ENCODE measurements around the gene APLP1.
"Not testable (repeated sequence)": the region's sequence is repeated elsewhere in the genome, so short reads cannot be mapped to it uniquely, and the experiment has no call there.

The APLP1 gene

GRCh38 chr19:35852029-35852780 lies 16.2 kb upstream of the APLP1 start, which contains the start of gene NPHS1:
Gene NPHS1, minus strand, starts transcription at chr19:35852504. Its CDS starts 667 bp downstream, at chr19:35851837.
- no peak for DNase-seq (ENCODE audit: low read depth in 2 of 2)

DNA sequence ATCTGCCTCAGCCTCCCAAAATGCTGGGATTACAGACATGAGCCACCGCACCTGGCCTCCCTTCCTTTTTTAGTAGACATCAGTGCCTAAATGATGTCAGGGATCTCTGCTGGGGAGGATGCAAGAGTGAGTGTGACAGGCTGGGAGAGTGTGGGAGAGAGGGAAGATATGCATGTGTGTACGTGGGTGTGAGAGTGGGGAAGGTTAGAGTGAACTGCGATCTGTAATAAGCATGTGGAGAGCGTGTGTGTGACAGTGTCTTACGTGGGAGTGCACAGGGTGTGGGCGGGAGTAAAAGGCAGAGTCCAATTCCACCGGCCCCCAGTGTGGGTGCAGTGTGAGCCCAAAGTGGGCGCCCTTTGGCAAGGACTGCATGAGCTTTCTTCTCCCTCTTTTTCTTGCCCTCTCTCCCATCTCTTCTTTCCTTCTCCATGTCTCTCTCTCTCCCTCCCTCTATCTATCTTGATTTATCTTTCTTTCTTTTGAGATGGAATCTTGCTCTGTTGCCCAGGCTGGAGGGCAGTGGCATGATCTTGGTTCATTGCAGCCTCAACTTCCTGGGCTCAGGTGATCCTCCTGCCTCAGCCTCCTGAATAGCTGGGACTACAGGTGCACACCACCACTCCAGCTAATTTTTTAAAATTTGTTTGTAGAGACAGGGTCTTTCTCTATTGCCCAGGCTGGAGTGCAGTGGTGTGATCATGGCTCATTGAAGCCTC lies 15.2 kb upstream of the APLP1 start:
- DNase-seq (ENCODE audit: low read depth in 2 of 2) = no peak

DNA sequence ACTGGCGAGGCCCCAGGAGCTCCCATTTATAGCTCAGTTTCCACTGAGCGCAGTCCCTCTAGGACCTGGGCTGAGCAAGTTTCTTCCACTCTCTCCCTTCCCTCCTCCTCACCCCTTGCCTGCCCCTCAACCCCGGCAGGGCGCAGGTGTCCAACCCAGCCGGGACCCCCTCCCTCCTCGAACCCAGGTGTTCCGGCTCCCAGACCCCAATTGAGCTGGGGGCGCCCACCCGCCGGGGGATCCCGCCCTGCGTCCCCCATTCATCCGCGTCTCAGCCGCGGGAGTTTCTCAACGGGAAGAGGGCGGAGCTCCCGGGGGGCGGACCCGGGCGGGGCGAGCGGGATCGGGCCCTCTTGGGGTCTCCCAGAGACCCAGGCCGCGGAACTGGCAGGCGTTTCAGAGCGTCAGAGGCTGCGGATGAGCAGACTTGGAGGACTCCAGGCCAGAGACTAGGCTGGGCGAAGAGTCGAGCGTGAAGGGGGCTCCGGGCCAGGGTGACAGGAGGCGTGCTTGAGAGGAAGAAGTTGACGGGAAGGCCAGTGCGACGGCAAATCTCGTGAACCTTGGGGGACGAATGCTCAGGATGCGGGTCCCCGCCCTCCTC lies 11.7 kb upstream of the APLP1 start, which contains the start of gene KIRREL2:
TSS of gene KIRREL2 (plus strand) at position 366 of the 604 bp plus-strand sequence. CDS start at position 575, 209 bp downstream.
- DNase-seq (ENCODE audit: low read depth in 2 of 2) = no peak

DNA sequence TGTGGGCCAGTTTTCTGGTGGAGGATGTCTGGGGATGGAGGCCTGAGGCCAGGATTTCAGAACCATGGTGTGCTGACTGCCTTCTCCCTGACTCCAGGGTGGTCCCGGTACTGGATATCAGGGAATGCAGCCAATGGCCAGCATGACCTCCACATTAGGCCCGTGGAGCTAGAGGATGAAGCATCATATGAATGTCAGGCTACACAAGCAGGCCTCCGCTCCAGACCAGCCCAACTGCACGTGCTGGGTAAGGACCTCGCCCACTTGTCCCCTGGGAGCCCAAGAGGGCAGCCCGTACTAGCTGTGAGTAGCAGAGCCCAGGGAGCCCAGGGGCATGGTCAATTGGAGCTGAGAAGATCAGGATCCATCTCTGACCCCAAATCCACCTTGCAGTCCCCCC lies 10.1 kb upstream of the APLP1 start:
- DNase-seq (ENCODE audit: low read depth in 2 of 2) = no peak

DNA sequence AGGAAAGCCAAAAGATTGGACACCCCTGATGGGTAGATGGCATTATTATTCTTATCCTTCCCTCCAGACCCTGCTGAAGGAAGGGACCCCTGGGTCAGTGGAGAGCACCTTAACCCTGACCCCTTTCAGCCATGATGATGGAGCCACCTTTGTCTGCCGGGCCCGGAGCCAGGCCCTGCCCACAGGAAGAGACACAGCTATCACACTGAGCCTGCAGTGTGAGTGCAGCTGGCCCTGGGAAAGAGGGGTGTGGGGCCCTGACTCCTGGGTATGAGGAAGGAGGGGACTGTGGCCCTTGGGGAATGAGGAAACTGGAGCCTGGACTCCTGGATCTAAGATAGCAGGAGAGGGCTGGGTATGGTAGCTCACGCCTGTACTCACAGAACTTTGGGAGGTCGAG lies 9.0 kb upstream of the APLP1 start:
- DNase-seq (ENCODE audit: low read depth in 2 of 2) = no peak

DNA sequence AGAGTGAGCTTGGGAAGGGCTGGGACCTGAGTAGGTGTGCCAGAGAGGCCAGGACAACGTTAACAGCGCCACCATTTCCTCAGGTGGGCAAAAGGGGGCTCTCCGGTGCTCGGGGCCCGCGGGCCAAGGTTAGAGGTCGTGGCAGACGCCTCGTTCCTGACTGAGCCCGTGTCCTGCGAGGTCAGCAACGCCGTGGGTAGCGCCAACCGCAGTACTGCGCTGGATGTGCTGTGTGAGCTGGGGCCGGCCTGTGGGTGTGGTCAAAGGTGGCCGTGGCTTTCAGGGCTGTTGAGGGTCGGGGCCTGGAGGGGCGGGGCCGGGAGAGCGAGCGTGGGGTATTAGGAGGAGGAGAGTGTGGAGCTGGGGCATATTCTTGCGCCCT lies 7.9 kb upstream of the APLP1 start:
- DNase-seq (ENCODE audit: low read depth in 2 of 2) = no peak

GRCh38 chr19:35860818-35861639 lies 7.3 kb upstream of the APLP1 start:
- no peak for DNase-seq (ENCODE audit: low read depth in 2 of 2)

- no peak for DNase-seq (ENCODE audit: low read depth in 2 of 2)
Observed at GRCh38 chr19:35861640-35862160, 6.7 kb upstream of the APLP1 start.

- no peak for DNase-seq (ENCODE audit: low read depth in 2 of 2)
Observed at GRCh38 chr19:35862528-35862927, 5.8 kb upstream of the APLP1 start.

GRCh38 chr19:35863018-35863417 lies 5.4 kb upstream of the APLP1 start:
- no peak for DNase-seq (ENCODE audit: low read depth in 2 of 2)

DNA sequence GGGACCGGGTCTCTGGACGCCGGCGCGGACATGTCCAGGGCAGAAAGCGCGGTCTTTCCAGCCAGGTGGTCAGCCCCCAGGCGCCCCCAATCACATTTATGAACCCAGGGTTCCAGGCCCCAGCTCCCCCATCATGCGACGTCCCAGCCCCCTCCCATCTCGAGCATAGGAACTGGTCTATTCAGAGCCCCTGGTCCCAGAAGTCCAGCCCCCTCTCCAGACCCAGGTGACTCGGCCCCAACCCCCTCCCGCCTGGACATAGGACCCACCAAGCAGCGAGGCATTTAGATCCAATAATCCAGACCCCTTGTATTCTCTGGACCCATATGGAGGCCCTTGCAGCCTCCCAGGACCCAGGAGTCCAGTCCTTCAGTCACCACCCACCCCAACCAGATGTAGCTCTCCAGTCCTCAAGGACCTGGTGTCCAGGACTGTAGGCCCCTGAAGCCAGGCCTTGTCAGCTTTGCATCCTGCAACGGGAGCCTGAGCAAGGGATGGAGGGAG lies 501 bp downstream of the APLP1 start:
- no peak for DNase-seq (ENCODE audit: low read depth in 2 of 2)

- peak; percentile 41 to 58 for DNase-seq (ENCODE audit: low read depth in 2 of 2)
Observed at GRCh38 chr19:35869327-35870123, 1.2 kb downstream of the APLP1 start.

GRCh38 chr19:35870124-35870736 lies 1.9 kb downstream of the APLP1 start:
- not testable (repeated sequence) for DNase-seq (ENCODE audit: low read depth in 2 of 2)

- DNase-seq (ENCODE audit: low read depth in 2 of 2) = no peak
Observed at GRCh38 chr19:35870798-35871197, 2.4 kb downstream of the APLP1 start.

DNA sequence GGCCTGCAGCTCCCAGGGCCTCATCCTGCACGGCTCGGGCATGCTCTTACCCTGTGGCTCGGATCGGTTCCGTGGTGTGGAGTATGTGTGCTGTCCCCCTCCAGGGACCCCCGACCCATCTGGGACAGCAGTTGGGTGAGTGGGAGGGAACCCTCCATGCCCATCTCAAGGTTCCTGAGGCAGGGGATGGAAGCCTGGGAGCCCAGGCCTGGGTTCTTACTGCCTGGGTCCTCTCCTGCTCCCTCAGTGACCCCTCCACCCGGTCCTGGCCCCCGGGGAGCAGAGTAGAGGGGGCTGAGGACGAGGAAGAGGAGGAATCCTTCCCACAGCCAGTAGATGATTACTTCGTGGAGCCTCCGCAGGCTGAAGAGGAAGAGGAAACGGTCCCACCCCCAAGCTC lies 3.2 kb downstream of the APLP1 start:
- no peak for DNase-seq (ENCODE audit: low read depth in 2 of 2)

DNA sequence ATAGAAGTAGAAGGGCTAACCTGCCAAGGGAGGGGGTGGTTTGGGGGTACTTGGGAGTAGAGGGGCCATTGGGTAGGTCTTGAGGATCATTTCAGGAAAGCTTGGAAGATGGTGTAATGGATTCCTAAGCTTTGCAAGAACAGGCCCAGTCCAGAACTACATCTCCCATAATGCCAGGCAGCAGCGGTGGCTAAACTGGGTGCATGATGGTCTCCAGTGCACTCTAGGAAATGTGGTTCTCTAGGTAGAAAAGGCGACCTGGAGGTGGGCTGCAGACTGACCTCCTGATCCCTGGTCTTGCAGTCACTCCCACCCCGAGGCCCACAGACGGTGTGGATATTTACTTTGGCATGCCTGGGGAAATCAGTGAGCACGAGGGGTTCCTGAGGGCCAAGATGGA lies 3.8 kb downstream of the APLP1 start:
- DNase-seq (ENCODE audit: low read depth in 2 of 2) = no peak

DNA sequence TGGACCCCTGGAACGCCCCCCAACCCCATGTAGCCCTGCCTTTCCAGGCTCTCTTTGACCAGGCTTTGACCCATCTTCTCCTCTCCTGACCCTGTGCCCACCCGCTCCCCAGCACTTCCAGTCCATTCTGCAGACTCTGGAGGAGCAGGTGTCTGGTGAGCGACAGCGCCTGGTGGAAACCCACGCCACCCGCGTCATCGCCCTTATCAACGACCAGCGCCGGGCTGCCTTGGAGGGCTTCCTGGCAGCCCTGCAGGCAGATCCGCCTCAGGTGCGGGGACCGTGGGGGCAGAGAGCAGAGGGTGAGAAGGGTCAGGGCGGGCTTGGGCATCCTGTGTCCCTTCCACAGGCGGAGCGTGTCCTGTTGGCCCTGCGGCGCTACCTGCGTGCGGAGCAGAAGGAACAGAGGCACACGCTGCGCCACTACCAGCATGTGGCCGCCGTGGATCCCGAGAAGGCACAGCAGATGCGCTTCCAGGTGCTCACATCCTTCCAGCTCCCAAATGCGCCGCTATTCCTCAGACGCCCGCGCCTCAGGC lies 6.1 kb downstream of the APLP1 start:
- no peak for DNase-seq (ENCODE audit: low read depth in 2 of 2)

DNA sequence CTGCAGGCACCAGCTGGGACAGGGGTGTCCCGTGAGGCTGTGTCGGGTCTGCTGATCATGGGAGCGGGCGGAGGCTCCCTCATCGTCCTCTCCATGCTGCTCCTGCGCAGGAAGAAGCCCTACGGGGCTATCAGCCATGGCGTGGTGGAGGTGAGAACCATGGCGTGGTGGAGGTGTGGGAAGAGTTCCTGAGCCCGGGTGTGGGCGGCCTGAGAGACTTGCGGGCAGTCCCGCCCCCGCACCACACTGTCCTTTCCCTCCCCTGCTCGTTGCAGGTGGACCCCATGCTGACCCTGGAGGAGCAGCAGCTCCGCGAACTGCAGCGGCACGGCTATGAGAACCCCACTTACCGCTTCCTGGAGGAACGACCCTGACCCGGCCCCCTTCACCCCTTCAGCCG lies 10.7 kb downstream of the APLP1 start:
- no peak for DNase-seq (ENCODE audit: low read depth in 2 of 2)

DNA sequence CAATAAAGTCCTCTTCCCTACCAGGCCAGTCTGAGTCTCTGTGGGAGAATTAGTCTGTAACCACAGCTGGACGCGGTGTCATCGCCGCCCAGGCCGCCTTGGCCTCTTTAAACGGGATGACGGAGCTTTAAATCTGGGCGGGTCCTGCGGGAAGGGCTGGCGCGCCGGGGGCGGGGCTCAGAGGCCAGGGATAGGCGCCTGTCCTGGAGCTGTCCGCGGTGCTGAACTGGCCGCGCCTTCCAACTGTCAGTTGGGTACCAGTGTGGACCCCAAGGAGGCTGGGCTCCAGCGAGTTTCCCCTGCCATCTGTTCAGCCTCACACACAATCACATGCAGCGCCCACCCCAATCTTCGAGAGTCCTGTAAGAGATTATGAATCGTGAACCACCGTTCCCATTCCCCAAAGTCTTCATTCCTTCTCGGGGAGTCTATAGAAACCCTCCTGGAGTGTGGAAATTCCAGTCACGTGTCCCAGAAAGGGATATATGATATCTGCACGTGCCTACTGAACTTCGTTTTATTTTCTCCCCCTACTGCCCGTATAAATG lies 11.5 kb downstream of the APLP1 start:
- DNase-seq (ENCODE audit: low read depth in 2 of 2) = no peak
